Stimulated activated CD8-positive, alpha-beta memory T cell treated with anti-CD3 and anti-CD28 coated beads, Interleukin-7, amount 100 ng/mL, for 1 hour (primary cell): ENCODE results near the gene SKIC8.
A peak's percentile ranks its signal among the peaks of the same experiment; 100 is the strongest.

Experiments used
- DNase-seq, 2 donors: peaks; one replicate each; pipeline ENCODE4 v3.0.0-alpha.2; 2020; ENCODE audit warnings: low read depth in 2 of 2

SKIC8 gene

GRCh38 chr15:78321786-78322185, 22.4 kb upstream of the SKIC8 start:
- no peak for DNase-seq

GRCh38 chr15:78321041-78321570, 21.7 kb upstream of the SKIC8 start:
- DNase-seq: no peak

GRCh38 chr15:78320183-78320582, 20.8 kb upstream of the SKIC8 start:
- DNase-seq: no peak

DNA sequence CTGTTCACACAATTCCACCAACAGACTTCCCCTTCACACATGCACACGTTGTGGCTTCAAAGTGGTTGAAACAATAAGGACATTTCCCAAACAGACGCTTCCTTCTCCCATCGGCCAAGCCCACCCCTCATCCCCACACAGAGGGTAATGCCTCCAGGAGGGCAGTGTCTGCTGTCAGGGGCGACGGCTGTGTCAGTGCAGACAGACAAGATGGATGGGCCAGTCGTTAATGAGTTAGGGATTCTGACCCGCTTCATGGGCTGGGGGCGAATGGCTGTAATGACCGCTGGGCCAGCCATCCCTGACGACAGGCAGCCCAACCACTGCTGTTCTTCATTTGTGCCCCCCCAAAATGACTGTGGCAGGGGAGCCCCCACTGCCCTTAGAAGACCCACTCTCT, 20.2 kb upstream of the SKIC8 start:
- DNase-seq: no peak

DNA sequence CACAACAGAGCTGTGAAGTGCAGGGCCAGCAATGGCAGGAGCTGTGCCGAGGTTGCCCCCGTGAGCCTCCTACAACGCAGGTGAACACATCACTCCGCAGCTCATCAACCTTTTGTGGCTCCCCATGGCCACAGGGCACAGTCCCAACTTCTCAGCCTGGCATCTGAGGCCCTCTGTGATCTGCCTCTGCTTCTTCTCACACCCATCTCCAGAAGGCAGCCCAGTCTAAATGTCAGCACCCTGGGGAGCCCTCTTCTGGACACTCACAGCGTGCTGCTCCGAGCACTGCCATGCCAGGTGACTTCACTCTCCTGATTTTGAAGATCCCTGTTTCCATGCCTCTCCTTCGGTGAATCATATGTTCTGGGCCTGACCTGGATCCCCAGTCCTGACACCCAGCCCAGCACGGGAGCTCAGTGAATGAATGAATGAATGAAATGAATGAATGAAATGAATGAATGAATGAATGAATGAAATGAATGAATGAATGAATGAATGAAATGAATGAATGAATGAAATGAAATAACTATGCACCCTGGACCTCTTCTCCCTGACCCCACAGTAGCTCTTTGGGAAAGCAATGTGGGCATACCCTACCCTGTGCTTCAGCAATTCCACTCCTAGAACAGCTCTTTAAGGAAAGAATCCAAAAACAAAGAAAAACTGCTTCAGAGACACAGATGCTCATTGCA, 17.9 kb upstream of the SKIC8 start:
- DNase-seq: no peak

DNA sequence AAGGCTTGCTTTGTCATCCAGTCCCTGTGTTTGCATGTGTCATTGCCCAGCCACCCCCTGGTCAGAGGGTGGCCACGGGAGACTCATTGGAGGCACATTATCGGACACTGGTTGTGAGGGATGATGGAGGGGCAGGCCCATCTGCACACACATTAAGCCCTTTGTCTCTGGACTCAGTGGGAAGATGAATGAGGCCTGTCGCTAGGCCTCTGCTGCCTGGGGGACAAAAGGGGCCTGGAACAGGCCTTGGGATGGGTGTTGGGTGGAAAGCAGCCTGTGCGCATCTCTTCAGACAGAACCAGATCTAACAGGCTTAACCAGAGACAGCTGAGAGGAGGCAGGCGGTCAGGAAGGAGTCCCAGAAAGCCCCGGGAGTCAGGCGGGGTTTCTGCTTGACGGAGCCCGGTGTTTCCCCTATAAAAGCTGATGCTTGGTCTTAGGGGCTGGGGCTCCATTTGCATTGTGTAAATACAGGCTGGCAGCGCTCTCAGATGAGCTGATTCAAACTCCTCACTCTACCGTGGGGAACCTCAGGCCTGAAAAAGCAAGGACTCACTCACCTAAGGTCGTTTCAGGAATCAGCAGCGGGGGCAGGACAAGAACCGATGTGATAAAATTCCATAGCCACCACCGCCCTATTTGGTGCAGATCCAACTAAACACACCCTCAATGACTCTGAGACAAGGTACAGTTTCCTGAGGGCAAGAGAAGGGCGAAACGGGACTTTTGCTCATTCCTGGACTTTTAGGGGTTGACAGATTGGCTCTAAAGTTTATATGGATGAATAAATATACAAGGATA, 17.1 kb upstream of the SKIC8 start:
- DNase-seq: no peak

GRCh38 chr15:78315686-78316282, 16.4 kb upstream of the SKIC8 start:
- DNase-seq: no peak

DNA sequence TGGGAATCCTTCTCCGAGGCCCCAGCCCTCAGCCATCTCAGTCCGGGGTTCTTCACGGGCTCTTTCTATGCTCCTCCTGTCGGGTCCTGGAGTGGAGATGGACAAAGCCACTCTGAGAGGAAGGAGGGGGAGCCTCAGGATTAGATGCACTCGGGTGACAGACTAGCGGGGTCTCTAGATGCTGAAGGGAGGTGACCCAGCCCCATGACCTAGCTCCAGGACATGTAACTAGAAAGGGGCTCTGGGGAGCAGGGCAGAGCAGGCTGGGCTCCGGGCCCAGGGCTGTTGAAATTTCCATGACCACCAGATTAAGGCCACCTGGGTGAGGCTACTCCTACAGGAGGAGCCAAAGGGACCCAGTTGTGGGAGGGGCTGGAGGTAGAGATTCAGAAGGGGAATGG, 14.8 kb upstream of the SKIC8 start:
- no peak for DNase-seq

GRCh38 chr15:78313383-78313782, 14.0 kb upstream of the SKIC8 start:
- DNase-seq: no peak

GRCh38 chr15:78312957-78313356, 13.5 kb upstream of the SKIC8 start:
- DNase-seq: no peak

DNA sequence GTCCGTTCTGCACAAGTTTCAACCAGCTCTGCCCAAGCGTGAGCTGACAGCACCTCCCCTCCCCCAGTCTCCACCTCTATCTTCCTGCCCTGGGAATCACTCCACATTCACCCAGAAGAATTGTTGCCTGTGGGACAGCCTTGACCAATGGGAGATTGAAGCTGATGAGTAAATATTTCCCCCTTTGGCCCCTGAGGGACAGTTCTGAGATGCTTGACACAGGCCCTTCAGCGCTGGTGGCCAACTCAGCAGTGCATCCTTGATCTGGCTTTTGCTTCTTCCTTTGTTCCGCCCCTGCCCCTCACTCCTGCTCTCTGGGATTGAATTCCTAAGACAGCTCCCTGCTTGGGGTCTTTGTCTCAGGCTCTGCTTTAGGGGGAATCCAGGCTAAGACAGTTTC, 13.1 kb upstream of the SKIC8 start:
- no peak for DNase-seq

GRCh38 chr15:78311292-78311691, 11.9 kb upstream of the SKIC8 start:
- no peak for DNase-seq

DNA sequence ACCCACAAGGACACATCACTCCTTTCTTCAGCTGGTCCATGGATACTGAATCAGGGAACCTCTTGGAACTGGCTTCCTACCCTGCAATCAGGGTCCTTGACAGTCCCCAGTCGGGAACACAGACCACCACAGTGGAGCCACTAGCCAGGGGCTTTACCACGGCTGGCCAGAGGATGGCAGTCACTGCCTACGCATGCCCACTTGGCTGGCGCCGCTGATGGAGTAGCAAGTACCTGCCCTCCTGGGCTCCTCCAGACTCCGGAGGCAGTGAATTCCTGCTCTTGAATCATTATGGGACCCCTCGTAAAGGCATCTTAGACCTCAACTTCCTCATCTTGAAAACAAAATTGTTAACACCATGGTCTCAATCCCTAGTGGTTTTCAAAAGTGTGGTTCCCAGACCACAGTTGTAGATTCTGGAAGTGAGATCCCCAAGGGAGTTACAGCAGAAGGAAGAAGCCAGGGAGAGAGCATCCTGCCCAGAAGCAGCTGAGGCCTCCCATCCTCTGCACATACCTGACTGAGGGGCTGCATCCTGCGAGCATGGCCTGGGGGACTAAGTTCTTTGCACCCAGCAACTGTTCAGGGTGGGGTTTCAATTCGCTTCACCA, 9.1 kb upstream of the SKIC8 start:
- DNase-seq: peak in 1 of 2 donors; percentile 14

GRCh38 chr15:78307976-78308375, 8.6 kb upstream of the SKIC8 start:
- DNase-seq: no peak

- no peak for DNase-seq
Observed at GRCh38 chr15:78306176-78306774, 6.9 kb upstream of the SKIC8 start.

- no peak for DNase-seq
Observed at GRCh38 chr15:78304216-78305066, 5.0 kb upstream of the SKIC8 start.

- DNase-seq: no peak
Observed at GRCh38 chr15:78302579-78303312, 3.3 kb upstream of the SKIC8 start.

DNA sequence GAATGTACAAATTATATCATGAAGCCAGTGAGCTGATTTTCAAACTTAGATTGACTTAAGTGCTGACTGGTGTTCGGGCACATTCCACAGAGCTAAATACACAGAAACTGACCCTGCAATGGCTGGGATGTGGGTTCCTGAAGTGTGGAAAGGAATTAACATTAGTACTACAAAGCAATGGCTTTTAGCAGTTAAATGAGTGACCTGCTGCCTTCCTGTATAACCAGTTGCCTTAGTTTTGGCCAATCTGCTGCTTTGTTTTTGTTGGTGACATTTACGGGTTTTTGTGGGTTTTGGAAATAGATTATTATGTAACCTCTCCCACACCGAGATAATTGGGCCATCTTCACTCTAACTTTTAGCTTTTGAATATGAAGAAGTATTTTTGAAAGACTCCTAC, 2.4 kb upstream of the SKIC8 start:
- DNase-seq: no peak

GRCh38 chr15:78301326-78301725, 1.9 kb upstream of the SKIC8 start:
- no peak for DNase-seq

- DNase-seq: no peak
Observed at GRCh38 chr15:78292219-78292618, 7.2 kb downstream of the SKIC8 start.
